Hematopoietic multipotent progenitor cell treated with erythropoietin and hydrocortisone succinate and interleukin-3 and kit ligand, for 4 days (in vitro differentiated cells): ENCODE data around the gene CEP104.

Source experiments
- DNase-seq: peaks from one replicate; pipeline ENCODE4 v3.0.0-alpha.2; 2015

Gene CEP104

DNA sequence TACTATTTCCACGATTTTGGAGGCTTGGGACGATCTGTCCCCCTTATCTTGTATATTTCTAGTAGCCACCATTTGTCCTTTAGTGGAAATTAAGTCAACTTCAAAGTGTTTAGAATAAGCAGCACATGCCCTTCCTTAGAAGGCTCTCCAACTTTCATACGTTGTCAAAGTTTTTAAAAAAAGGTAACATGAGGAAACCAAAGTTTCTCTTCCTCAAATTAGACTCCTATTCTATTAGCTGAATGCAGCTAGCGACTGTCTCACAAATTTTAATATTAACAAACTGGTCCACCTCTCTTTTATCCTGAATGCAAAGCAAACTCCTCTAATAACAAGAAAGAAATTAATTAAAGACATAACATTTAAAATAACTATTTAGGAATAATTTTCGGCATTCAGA, 36.2 kb upstream of the CEP104 start:
- no peak for DNase-seq

DNA sequence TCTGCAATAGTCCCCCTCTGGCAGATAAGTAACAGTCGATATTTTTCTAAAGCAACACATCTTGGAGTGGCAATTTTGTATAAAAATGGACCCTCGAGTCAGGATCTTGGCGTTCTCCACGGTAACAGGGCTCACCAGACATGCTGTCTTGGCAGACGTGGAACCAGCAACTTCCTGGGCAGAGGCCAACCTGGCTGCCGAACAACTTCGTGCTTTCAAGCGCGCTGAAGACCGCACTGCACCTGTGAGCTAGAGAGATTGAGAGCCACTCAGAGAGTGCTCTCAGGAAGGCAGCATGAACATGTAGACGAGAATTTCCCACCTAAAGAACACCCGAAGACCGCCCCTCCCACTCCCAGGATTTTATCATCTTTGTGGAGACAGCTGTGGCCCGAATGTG, 35.7 kb upstream of the CEP104 start:
- DNase-seq: no peak

DNA sequence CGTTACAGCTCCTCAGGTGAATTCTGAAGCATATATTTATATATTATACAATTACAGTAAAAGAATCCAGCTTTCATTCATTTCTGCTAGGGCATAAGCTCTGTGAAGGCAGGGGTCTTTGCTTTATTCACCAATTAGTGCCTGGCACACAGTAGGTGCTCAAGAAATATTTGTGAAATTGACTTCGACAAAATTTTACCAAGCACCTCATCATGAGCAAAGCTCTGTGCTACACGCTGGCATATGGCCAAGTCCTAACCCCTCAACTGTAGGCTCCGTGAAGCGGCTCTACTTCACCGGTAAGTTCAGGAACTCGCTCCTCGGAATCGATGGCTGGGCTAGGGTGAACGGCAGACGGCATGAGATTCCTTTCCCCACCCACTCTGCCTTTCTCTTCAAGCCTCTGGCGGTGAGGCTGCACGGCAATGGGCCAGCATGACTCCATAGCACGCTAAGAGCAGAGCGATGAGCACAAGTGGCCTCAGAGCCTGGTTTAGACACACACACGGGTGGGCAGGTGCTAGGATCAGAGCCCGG, 34.4 kb upstream of the CEP104 start:
- DNase-seq: no peak

DNA sequence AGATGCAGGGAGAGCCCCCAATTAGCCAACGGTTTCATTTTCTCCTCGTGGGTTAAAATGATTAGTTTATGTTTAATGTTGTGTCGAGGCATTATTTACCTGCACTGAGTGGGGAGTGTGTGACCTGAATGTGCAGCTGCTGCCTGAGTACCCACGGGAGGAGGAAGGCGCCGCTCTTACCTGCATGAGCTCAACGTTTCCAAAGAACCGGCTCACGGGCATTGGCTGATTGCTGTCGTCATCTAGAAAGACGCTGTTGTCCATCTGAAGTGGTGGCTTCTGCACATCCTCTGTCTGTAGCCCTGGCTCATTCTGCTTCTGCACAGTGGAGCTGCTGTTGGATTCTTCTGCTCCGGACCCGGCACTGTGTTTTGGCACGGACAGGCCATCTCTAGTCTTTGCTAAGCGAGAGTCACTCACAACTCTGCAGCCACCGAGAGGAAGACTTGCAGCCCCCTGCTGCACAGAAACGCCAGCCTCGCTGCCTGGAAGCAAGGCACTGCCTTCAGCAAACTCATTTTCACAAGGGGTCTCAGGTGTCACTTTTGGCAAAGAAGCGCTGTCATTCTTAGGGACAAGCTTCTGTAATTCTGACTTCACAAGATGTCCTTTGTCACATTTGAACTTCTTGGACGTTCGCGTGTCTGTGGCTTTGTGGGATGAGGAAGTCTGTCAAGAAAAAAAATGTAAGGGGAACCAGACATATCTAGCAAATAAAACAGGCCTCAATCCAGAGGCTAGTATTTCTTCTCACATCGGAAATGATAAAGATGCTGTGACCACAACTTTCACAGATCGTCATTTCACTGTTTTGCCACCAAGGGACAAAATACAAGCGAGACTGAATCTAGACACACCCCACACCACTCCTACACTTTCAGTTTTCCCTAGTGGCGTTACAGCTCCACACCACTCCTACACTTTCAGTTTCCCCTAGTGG, 33.6 kb upstream of the CEP104 start:
- peak; percentile 92 for DNase-seq

DNA sequence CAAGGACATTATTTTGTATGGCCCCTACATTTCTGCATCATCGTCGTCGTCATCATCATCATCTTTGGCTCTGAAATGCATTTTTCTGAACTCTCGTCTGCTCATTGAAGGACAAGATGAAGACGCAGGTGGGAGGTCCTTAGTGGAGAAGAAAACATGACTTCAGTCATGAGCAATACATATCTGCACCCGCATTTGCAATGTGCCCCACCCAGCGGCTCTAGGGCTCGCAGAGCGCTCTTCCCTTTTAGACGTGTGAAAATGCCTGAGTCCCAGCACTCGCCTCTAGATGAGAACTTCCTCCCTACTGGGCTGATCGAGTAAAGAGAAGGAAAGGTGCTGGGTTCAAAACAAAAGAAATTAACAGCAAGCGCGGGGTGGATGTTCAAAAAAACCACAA, 32.9 kb upstream of the CEP104 start:
- no peak for DNase-seq

DNA sequence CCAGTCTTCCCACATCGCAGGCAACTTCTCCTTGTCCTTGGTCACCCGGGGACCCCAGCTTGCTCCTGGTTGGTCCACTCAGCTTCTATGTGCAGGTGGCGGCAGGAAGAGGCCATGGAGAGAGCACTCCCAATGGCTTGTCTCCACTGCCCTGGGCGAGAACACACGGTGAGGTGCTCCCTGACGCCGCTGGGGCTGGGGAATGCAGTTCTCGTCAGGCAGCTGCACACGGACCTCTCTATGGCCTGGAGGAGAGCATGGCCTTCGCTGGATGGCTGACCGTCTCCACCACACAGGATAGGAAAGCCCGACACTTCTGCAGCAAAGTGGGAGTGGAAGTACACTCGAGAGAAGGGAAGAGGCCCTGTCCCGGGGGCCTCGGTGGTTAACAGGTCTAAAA, 31.3 kb upstream of the CEP104 start:
- DNase-seq: no peak

DNA sequence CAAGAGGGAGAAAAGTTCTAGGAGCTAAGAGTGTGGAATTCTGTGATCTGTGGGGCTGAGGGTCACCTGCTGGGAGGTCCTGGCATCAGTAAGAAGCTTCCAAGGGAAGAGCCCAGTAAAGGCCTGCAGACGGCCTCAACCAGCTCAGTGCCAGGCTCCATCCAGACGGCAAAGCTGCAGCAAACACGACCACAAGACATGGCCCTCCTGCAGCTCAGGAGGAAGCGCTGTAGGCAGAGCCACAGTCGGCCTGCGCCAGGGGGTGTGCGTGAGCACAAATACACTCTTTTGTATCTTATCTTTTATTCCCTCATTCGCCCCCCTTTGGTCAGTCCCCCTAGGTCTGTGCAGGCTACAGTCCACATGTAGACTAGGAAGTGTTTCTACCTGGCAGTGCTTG, 29.7 kb upstream of the CEP104 start:
- no peak for DNase-seq

DNA sequence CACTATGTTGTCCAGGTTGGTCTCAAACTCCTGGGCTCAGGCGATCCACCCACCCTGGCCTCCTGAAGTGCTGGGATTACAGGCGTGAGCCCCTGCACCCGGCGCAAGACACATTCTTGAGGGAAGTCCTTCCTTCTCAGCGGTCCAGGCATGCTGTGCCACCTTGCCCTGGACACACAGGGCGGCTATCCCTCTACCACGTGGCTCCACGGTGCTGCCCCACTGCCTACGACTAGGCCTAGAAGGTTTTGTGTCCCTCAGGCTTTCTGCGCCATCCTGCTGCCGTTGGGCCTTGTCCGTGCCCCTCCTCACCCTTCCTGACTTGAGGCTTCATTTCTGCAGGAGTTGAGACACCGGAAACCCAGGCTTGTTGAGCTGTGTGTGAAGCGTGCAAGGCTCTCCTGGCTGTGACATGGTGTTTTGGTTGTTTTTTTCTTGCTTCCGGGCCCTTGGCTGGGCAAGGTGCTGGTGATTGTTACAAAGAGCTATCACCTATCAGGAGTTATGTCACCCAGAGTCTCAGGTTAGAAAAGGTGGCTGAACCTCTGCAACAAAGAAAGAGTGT, 29.2 kb upstream of the CEP104 start:
- no peak for DNase-seq

DNA sequence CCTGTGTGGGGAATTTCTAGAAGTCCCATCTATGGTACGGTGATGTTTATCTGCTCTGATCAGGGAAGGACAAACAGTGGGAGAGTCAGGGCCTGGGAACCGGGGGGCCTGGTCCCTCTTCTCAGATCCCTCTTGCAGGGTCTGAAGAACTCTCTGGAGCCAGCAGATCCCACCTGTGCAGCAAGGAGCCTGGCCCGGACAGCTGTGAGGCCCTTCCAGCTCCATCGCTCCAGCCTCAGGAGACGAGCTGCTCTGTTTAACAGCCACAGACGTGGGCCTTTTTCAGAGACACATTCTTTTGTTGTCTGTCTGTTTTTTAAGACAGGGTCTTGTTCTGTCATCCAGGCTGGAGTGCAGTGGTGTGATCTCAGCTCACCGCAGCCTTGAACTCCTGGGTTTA, 28.6 kb upstream of the CEP104 start:
- no peak for DNase-seq

DNA sequence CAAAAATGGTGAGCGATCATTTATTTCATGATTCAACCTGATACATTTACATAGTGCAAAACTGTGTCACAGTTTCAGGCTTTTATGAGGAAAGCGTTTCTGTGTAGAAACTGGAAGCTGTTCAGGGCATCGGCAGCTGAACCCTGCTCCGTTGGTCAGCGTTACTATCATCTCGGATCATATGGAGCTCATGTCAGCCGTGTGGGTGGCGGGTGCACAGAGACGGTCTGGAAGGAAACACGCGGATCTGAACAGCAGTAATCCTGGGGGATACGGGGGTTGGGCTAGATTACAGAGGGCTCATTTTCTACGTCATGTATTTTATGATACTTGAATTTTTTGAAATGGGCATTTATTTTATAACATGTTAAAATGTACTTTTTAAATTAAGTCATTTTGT, 28.0 kb upstream of the CEP104 start:
- DNase-seq: no peak

DNA sequence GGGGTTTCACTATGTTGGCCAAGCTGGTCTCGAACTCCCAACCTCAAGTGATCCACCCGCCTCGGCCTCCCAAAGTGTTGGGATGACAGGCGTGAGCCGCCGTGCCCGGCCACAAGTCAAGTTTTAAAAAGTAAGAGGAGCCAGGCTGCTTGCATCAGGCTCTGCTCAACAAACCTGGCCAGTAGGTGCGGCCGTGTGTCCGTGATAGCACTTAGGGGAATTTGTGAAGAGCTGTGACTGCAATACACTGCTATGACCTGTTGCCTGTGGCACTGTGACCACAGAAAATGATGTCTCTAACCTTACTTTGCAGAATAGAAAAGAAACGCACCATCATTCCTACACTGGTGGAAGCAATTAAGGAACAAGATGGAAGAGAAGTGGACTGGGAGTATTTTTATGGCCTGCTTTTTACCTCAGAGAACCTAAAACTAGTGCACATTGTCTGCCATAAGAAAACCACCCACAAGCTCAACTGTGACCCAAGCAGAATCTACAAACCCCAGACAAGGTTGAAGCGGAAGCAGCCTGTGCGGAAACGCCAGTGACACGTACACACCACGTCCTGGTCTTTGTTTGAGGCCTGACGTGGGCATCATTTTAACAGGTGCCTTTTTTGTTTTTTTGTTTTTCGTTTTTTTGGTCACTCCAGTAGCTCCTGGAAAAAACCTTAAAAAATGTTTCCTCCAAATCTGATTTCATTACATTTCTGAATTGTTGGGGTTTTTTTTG, 26.3 kb upstream of the CEP104 start:
- DNase-seq: no peak

DNA sequence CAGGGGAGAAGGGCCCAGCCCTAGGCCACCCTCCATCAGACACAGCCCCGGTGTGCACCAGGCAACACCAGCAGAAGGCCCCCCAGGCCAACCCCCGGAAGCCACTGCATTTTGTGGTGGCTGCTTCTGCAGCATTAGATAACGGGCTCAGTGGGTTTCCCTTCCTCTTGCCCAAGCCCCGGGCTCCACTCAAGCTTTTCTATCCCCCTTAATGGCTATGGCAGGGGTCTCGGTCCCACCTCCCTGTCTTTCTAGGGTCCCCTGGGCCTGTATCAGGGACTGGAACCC, 24.1 kb upstream of the CEP104 start:
- DNase-seq: peak; percentile 94

DNA sequence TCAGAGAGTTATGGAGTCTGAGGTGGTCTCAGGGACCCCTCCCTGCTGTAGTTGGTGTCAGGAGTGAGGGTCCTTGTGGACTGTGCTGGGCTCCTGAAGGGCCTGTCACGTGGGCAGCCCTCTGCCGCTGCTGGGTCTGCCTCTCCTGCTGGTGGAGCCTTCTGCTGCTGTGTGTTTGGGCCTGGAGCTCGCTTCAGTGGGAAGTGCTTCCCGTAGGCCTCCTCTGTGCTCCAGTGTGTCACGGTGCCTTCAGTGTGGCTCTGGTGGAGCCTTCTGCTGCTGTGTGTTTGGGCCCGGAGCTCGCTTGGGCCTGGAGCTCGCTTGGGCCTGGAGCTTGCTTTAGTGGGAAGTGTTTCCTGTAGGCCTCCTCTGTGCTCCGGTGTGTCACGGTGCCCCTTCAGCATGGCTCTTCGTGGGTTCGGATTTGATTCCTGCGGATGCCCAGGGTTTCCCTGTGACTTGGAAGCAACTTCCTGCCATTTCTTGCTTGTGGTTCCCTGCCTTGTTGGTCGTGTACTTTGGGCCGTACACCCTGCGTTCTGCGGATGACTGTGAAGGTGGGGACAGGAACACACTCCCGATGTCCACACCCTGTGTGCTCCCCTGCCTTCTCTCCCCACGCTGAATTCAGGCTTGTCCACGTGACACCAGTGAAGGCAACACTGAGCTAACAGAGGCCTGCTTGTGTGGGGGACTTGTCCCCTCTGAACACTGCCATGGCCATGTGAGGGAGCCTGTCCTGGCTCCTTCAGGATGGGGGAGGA, 23.6 kb upstream of the CEP104 start:
- DNase-seq: no peak

DNA sequence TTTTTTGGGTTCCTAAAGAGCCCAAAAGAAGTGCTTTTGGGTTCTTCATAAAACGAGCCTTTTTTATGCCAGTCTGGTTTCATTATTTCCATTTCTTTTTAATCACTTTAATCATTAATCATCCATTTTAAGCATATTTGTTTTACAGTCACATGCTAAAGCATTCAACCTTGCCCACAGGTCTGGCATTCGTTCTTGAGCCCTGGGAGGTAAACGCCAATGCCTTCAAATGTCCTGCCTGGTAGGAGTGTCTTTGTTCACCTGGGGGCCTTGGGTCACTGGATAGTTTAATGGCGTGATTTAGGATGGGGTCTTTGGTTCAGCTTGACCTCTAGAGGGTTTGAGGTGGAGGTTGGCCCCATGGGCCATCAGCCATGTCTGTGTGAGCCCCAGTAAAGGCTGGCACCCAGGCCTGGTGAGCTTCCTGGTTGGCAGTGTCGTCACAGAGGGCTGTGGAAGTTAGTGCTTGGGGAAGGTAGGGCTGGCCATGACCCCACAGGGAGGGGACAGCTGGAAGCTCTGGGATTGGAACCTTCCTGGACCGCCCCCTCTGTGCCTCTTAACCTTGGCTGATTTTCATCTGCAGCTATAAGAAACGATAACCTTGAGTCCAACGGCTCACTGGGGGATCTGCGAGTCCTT, 22.9 kb upstream of the CEP104 start:
- no peak for DNase-seq

DNA sequence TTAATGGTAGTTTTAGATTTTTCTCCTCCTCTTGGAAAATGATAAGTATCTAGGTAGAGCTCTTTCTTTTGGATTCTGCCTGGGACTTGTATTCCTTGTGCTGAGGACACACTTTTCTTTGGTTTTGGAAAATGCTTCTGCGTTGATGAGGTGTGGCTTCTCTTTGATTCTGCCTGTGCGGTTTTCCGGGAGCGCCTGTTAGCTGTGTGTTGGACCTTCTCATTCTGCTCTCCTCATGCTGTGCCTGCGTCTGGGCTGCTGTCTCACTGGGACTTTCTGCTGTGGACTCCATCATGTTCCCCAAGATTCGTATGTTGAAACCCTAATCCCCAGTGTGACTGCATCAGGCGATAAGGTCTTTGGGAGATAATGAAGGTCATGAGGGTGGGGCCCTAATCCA, 22.1 kb upstream of the CEP104 start:
- no peak for DNase-seq

DNA sequence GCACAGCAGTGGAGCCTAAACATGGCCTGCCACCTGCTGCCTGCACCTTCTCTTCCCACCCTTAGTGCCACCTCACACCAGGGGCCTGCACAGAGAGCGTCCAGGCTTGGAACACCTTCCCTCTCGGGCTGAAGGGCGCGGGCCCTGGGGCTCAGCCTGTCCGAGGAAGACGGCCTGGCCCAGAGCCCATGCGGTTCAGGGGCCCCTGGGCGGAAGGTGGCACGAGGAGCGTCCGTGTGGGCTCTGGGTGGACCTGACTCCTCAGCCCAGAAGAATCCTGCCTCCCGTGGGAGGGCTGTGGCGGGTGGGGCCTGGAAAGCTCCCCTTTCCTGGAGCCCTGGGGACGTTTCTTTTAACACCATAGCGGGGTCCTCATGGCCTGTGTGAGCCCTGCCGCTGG, 19.7 kb upstream of the CEP104 start:
- no peak for DNase-seq

DNA sequence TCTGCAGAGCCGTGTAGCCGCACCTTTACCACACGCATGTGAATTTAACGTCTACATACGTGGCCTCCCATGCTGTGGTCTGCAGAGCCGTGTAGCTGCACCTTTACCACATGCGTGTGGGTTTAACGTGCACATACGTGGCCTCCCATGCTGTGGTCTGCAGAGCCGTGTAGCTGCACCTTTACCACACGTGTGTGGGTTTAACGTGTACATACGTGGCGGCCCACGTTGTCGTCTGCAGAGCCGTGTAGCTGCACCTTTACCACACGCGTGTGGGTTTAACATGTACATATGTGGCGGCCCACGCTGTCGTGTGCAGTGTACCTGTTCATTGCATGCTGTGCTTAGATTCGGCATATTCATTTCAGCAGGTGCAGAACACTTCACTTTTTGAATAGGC, 17.7 kb upstream of the CEP104 start:
- DNase-seq: no peak

DNA sequence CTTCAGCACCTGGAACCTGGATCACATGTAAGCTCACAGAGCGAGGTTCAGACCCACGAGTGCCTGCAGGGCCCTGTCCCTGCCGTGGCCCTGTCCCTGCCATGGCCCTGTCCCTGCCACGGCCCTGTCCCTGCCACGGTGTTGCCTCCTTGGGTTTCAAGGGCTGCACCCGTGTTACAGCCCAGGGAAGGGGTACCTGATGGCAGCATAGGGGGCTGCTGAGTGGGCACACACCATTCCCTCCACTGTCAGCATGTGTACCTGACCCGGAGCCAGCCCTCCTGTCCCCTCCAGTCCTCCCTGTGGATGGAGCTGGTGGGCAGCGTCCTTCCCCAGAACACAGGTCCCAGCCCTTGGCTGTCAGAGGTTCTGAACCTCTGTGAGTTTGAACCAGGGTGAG, 15.5 kb upstream of the CEP104 start:
- no peak for DNase-seq

DNA sequence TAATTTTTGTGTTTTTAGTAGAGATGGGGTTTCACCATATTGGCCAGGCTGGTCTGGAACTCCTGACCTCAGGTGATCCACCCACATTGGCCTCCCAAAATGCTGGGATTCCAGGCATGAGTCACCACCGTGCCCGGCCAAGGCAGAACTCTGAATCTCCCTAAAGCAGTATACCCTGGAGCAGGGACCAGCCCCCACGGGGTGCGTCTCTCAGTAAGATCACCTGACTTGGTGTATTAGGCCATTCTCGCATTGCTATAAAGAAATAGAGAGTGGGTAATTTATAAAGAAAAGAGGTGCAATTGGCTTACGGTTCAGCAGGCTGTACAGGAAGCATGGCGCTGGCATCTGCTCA, 14.4 kb upstream of the CEP104 start:
- DNase-seq: no peak

DNA sequence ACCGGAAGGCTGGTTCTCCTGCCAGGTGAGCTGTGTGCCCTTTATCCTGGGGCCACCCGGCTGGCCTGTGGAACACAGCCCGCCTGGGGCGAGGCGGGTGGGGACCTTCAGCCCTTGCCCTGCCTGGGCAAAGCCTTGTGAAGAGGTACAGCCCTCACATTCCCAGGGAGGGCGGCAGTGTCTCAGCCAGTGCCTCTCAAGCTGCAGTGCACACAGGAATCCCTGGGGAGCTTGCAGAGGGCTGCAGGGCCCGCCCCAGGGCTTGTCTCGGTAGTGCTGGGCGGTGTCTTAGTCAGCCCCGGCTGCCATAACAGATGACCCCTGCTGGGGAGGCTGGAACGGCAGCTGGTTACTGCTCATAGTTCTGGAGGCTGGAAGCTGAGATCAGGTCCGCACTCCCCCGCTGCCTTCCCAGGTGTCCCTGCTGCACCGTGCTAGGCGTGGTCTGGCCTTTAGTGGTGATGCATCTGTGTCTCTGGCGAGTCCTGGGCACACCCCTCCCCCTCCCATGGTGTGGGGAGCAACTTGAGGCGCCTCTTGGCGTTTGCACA, 12.8 kb upstream of the CEP104 start:
- peak; percentile 45 for DNase-seq

DNA sequence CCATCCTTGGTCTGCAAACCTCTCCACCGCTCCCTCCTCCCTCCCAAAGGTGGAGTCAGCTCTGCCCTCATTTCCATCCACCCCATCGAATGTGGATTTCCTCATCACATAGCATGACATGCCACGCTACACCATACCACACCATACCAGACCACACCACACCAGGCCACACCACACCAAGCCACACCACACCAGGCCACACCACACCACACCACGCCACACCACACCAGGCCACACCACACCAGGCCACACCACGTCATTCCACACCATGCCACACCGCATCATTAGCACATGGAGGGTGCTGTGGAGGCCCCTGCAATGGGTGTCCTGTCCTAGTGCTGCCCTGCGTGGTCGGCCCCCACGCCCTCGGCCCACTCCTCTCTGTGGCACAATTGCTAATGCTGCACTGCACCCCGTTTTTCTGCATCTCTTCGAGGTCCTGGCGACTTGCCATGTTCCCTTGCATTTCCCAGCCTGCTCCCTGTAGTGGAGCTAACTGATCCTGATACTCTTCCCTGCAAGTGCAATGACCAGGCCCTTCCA, 11.5 kb upstream of the CEP104 start:
- no peak for DNase-seq

DNA sequence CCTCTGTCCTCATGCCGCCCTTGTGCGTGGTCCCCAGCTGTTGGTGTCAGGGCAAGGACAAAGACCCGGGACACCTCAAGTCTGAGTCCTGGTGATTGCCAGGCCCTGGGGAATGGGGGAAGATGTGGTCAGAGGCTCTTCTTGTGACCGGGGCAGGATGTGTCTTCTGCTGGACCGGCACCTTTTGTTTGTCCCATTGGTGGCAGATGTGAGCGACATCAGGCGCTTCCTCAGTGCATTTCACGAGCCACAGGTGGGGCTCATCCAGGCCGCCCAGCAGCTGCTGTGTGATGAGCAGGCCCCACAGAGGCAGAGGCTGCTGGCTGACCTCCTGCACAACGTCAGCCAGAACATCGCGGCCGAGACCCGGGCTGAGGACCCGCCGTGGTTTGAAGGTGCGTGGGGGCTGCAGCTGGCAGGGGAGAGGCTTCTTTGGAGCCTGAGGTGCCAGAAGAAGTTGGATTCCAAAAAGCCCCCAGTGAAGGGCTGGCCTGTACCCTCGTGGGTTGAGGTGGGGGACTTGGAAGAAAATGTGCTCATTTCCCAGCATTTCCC, 8.7 kb upstream of the CEP104 start:
- no peak for DNase-seq
